Midbrain (tissue), 1 donor: Measurements from ENCODE around the gene LCN9.
"Not testable (repeated sequence)": the region's sequence is repeated elsewhere in the genome, so short reads cannot be mapped to it uniquely, and the experiment has no call there.

Experiments used
- DNase-seq: peaks from one replicate; lab custom pipeline; 2025; lab: John Stamatoyannopoulos, UW

Gene LCN9

DNA sequence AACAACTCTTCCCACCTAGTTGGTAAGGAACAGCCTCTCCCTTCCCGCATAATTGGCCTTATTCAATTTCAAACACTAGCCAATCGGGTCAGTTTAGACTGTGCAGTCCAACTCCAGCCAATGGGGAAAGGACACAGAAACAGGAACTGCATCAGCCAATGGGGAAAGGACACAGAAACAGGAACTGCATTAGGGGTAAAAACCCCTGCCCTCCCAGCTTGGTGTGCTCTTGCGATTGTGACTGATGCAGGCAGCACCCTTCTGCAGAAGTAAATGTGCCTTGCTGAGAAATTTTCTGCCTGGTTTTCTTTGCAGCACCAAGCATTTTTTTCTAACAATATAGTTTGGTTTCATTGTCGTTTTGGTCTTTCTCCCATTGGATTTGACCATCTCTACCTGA lies 15.2 kb upstream of the LCN9 start:
- DNase-seq: no peak

DNA sequence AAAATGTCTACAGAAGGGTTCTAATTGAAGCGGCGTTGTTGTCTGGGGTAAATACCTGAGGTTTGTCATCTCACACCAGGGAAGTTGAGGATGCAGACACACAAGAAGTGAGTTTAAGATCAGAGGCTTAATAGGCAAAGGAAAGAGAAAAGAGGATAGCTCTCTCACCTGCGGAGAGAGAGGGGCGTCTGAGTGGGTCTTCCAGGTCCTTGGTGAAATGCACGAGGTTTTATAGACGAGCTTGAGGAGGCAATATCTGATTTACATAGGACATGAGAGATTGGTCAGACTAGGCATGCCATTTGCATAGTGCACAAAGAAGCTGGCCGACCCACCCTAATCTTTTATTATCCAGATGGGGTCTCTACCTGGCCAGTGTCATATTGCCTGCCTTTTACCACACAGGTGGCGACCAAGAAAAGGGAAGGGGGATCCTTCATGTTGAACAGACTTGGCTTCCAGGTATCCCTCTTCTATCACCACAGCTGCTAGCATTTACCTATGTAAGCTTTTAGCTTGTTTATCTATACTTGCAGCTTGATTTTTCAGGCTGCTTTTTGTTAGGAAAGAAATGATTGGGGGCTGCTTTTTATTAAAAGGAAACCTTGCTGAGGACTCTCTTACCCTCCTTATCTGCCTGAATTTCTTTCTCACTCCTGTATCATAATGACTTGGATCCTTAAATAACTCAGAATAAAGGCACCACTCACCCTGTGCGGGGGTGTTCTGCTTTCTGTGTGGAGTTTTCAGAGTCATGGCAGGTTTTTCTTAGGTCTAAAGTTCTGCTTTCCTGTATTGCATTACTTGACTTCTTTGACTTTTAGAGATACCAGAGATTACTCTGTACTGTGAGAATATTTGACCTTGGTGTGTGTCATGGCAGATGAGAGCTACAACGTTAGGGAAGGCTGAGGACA lies 14.4 kb upstream of the LCN9 start:
- DNase-seq: no peak

DNA sequence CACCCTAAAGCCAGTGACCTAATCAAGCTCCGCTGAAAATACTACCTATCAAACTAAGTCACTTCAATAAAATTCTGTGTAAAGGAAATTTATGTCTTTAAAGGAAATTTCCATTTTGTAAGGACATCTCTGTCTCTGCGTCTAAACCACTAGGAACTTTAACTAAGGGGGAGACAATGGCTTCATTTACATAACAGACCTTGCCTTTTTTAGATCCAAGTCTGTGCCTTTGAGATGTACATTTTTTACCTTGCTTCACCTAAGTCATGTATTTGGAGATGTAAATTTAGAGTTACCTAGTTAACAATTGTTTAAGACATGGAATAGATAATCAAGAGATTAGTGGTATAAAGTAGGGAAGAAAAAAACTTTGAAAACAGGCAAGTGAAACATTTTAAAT lies 13.6 kb upstream of the LCN9 start:
- DNase-seq: no peak

DNA sequence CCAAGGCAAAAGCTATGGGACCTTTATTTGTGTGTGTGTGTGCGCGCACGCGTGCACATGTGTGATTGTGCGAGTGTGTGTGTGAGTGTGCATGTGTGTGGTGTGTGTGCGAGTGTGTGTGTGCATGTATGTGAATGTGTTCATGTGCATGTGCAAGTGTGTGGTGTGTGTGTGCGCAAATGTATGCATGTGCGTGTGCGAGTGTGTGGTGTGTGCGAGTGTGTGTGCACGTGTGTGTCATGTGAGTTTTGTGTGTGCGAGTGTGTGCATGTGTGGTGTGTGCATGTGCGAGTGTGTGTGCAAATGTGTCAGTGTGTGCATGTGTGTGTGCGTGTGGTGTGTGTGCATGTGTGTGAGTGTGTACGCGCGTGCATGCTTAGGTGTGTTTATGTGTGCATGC lies 12.7 kb upstream of the LCN9 start:
- no peak for DNase-seq

DNA sequence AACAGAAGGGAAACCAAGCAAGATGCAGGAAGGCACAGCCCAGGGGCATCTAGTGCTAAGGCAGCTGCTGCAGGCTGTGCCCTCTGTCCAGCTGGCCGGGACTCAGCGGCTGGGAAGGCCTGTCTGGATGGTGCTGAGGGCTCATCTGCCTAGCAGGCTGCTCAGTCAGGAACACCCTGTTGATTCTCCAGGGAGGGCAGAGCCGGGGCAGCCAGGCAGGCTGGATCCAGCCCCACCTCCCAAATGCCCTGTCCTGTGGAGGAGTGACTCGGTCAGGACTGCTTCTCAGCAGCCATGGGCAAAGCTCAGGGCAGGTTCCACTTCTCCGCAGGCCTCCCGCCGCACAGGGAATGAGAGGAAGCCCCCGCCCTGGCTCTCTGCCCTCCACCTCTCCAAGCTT lies 7.8 kb upstream of the LCN9 start:
- DNase-seq: no peak

DNA sequence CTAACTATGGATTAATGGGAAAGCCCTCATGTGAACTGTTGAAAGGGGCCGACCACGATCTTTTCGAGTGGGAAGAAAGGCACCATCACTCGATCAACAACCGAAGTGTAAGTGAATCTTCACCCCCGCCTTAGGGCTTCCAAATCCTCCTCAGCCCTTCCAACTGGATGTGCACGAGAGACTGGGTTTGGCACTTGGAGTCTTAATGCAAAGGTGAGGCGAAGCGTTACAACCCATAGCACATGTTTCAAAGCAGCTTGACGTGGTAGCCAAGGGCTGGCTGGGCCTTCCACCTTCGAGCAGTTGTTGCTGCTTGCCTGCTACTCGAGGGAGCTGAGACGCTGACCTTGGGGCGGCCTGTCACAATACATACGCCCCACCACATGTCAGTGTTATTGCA lies 5.7 kb upstream of the LCN9 start:
- no peak for DNase-seq

DNA sequence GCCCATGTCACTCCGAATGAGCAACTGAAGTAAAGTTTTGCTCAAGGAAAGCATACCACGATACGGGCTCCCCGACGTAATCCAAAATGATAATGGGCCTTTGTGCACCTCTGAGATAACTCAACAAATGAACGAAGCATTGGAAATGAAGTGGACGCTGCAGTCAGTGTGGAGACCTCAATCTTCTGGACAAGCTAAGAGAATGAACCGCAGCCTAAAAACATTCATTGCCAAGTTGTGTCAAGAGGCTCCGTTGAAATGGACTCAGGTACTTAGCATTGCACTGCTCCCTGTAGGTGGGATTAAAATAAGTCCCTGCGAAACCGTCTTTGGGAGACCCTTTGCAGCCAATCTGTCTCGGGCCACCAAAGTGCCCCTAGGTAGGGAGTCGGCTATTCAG lies 3.9 kb upstream of the LCN9 start:
- DNase-seq: no peak

DNA sequence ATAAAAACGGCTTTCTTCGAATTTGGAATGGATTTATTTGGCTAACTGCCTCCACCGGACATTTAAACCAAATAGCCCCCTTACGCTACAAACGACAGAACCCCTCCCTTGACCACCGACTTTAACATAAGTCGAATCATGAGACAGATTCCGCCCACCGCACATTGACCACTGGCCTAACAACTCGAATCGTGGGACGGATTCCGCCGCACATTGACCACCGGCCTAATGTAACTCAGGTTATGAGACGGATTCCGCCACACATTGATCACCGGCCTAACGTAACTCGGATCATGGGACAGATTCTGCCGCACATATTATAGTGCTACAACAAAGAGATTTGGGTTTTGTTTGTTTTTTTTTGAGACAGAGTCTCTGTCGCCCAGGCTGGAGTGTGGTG lies 2.7 kb upstream of the LCN9 start:
- no peak for DNase-seq

DNA sequence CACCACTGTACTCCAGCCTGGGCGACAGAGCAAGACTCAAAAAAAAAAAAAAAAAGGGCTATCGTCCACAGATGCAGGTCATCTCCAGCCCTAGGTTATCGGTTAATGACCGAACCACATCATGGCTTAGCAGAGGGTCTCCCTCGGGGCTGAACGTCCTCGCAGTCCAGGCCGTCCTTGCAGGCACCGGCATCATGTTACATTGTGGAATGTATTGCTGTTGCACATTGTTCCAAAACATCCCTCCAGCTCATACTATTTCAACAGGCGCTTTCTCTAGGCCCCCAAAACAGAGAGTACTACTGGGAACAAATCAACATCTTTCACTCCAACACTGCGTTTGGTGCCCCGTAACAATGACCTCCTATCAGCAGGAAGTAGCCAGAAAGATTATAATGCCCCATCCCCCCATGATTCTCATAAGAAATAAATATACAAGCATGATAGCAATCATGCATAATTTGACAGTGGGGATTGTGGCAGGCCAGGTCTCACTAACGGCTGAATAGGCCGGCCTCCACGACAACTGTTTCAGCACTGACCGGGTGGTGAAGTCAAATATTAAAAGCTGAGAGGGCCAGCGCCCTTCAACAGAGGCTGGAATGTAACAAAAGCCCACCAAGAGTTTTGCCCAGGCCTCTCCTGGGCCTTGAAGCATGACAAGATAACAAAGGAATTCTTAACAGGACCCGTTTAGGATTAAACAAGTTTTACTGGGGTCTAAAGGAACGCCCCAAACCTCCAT lies 1.1 kb upstream of the LCN9 start:
- no peak for DNase-seq

DNA sequence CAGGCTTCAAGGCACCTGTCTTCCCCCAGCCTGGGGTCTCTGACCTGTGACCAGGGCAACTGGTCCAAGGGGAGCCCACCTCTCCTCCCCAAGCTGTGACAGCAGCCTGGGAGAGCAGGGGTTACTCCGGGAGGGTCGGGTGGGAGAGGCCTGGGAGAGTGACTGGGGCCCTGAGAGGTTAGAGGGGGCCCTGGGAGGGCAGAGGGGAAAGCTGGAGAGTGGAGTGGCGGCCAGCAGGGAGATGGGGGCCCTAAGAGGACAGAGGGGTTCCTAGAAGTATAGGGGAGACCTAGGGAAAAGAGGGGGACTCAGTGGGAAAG lies 302 bp downstream of the LCN9 start:
- DNase-seq: no peak

DNA sequence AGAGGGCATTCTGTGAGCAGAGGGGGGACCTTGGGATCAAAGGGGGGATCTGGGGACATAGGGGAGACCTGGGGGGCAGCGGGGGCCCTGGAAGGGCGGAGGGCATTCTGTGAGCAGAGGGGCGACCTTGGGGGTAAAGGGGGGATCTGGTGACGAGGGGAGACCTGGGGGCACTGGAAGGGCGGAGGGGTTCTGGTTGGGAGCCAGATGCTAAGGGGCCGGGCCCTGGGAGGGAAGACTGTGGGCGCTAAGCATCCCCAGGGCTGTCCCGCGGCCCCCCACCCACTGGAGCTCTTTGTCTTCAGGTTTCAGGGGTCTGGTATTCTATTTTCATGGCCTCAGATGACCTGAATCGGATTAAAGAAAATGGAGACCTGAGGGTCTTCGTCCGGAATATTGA lies 748 bp downstream of the LCN9 start:
- no peak for DNase-seq

DNA sequence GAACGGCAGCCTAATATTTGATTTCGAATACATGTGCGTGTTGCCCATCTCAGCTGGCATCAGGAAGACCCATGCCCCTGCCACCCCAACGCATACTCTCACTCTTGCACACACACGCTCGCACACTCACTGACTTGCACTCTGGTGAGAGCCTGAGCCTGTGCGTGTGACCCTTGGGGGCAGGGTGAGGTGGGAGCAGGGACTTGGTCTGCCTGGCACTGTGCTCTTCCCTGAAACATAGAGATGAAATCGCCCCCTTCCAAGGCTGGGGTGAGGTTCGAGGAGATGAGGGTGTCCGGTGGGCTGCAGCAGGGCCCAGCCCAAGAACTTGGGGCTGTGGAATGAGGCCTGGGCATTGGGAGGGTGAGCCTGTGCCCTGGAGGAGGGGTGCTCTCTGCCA lies 1.2 kb downstream of the LCN9 start:
- no peak for DNase-seq

DNA sequence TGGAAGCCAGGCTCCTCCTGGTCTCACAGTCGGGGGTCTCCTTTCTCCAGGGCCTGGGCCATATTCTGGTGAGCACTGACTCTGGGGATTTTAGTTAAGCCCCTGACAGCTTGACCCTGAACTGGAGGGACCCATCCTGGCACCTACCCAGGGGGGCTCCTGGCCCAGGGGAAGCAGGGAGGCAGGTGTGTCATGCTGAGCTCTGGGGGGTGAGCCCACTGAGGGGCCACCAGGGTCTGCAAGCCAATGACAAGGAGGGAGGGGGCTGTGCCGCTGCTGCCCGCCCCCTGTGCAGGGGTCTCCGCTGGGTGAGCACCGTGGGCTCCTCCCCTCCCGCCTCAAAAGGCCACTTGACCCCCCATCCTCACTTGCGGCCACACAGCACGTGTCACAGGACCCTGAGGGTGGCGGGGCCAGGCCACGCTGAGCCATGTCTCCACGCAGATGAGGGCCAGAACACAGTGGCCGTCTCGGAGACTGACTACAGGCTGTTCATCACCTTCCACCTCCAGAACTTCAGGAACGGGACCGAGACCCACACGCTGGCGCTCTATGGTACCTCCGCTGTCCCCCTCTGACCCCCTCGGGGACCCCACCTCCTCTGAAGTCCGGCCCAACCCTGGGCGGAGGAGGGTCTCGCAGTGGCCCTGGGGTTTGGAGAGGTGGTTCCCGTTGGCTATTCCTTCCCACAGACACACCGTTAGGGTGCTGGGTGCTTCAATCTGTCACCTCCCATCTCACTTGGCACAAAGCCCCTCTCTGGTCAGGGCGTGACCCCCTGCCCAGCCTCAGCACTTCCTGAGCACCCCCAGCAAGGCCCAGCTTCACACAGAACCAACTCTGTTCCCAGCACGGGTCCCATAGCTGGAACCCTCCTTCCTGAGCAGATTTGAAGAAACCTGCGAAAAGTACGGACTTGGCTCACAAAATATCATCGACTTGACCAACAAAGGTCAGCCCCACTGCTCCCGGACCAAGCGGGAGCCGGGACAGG lies 2.0 kb downstream of the LCN9 start:
- DNase-seq: no peak

DNA sequence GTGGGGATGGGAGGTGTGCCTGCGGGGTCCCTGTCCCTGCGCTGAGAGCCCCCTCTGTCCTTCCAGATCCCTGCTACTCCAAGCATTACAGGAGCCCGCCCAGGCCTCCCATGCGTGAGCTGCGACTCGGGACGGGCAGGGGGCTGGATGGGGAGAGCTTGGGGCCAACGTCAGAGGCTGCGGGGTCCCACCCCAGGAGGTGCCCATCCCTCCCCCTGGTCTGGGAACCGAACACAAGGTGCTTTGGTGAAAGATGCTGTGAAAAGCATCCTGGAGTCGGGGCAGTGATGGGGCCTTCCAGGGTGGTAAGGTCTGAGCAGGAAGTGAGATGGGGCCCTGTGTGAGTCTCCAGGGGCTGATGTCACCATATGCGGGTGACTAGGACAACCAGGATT lies 2.7 kb downstream of the LCN9 start:
- no peak for DNase-seq

DNA sequence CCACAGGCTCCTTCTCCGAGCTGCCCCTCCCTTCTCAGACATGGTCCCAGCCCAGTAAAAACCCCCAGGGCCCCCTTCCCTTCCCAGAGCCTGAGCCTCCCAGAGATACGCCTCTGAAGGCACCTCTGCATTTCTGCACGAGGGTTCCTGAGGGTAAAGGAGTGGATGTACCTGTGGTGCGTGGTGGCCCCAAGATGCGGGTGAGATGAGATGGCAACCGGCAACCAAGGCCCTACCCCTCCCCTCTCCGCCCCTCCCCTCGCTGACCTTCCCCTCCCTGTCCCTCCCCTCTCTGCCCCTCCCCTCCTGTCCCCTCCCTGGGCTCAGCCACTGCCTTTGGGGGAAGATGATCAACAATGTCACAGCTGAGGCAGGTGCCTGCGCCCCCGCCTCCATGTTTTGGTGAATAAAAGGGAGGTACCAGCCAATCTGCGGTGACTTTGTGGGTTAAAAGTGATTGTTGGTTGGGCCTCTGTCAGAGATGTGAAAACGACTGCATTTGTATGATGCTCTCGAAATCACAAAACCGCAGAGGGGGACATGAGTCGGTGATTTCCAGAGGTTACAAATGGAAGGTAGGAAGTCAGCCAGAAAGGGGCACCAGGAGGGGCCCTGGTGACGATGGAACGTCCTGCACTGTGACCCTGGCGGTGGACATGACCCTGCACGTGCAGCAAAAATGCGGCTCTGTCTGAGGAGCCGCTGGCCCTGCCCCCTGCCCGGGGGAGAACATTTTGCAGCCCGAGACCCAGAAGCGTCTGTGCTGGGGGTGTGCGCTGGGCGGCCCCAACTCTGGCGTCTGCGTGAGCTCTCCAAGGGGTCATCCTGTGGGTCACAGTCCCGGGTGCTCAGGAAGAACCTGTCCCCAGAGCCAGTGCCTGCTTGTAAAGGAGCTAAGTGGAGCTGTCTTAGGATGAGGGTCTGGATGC lies 3.7 kb downstream of the LCN9 start:
- DNase-seq: no peak

DNA sequence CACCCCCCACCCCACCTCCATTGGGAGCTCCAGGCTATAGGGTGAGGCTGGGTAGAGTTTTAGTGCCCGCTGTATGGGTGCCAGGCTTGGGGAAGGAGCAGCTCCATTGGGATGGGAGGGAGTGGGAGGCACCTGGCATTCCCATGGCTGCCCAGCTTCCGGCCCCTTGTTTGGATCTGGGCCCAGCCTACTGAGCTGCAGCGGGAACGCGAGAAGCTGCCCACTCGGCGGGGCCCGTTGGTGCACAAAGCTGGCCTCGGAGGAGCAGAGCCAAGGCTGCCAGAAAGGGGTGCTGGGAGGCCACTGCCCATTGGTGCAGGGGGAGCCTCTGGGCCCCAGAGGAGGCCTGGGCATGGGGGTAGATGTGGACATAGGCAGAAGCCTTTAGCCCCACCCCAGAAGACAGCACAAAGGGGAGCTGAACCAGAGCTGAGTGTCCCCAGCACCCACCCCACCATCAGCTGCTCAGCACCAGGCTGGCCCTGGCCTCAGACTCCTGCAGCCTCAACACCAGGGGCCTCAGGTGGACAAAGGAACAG lies 4.4 kb downstream of the LCN9 start:
- DNase-seq: no peak

DNA sequence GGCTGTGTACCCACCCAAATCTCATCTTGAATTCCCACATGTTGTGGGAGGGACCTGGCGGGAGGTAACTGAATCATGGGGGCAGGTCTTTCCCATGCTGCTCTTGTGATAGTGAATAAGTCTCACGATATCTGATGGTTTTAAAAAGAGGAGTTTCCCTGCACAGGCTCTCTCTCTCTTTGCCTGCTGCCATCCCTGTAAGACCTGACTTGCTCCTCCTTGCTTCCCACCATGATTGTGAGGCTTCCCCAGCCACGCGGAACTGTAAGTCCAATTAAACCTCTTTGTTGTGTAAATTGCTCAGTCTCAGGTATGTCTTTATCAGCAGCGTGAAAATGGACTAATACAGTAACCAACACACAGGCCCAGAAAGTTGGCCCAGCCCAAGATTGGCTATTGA lies 5.9 kb downstream of the LCN9 start:
- not testable (repeated sequence) for DNase-seq

DNA sequence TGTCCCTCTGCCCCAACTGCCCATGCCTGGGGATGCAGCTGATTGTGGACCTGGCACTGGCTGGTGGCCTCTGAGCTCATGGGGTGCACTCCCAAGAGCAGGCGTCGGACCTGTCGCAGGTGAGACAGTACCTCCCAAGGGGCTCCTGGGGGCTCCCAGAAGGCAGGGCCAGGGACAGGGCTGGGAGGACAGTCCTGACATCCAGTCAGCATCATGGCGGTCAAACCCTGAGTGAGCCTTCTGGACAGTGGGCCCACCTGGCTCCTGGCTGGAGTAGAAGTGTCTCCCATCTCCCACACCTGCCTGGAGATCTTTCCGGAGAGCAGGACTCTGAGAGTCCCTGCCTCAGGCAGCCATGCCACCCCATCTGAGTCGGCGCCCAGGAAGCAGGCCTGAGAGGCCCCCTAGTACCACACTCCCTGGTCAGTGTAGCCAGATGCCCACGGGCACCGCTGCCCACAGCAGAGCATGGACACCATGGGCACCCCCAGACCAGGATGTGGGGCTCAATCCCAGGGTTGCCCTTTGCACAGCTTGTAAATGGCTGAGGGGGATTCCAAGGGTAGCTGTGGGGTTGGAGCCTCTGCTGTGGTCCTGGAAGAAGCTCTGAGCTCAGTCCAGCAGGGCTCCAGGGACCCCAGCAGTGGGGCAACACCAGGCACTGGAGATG lies 6.6 kb downstream of the LCN9 start:
- DNase-seq: no peak

DNA sequence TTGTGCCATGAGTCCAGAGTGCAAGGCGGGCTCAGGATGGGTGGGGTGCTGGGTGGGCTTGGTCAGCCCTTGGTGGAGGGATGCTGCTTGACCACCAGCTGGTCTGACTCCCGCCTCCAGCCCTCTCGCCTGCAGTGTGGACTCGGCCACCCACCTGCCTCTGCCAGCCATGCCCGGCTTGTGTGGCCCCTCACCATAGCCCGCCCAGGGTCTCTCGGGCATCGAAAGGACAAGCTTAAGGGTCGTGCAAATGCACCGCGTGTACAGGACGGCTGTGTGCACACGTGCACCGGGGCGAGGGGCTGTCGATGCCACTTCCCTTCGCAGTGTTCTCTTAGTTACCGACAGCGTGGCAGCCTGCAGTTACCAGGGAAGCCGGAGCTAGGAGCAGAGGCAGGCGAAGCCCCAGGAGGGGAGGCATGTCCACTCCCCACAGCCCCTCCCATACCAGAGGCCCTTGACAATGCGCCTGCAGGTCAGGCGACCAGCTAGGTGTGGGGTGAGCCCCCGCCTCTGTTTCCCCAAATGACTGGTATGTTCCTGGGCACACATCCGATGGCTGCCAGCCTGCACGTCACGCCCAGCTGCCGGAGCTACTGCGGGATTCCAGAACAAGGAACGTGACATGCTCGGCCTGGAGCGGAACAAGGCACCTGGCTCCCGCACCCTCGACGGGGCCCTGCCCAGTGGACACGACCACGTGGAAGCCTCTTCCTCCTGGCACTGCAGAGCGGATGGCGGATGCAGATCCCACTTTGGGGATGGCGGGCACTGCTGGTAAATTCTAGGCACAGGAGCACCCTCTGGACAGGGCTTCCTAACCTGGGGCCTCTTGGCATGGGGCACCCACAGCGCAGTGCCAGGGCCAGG lies 7.8 kb downstream of the LCN9 start:
- no peak for DNase-seq
